ENCODE data around the gene HCRTR1. TPM values are rescaled to one million over a fixed set of nuclear protein-coding genes. Genes with fewer than 3 reads are reported as not detected.

Gene HCRTR1
- total and polyA plus RNA-seq, 2 experiments from 2014 or later: not detected

GRCh38 chr1:31669433-31669785, 51.9 kb downstream of the HCRTR1 start:
- Histone ChIP-seq H4K20me1 (ENCODE audit: insufficient read depth) (no peaks in the 10 kb centered on the region), H3K9ac (no peak overlapping the region), H3K4me3 (no peak overlapping the region), H2AFZ (no peak overlapping the region), H3K27ac (no peak overlapping the region), H3F3A (ENCODE audit: insufficient read depth) (no peaks in the 10 kb centered on the region), H3K4me1 (ENCODE audit: insufficient read depth) (no peaks in the 10 kb centered on the region), H3K4me2 (ENCODE audit: unreplicated experiment) (no peak overlapping the region), H3K36me3 (ENCODE audit: low read depth) (no peaks in the 10 kb centered on the region; the same call in 1 of the 2 replicates), H3K79me2 (ENCODE audit: insufficient read depth) (no peaks in the 10 kb centered on the region), H3K27me3 (replicated peaks; ENCODE audit: insufficient read depth) (no peaks in the 10 kb centered on the region), H3K9me3 (ENCODE audit: low read depth) (no peaks in the 10 kb centered on the region), H3K9me2 (ENCODE audit: insufficient read depth) (no peaks in the 10 kb centered on the region)
- in situ Hi-C loops (cut with MboI): loop anchor here (25.0 kb wide), 1 partner anchor 293 kb away; no protein-coding TSS in a partner anchor
- TF ChIP-seq EZH2phosphoT487 (IDR thresholded peaks at IDR 0.05; ENCODE audit: insufficient read depth, low read depth) (no peak), EZH2 (IDR thresholded peaks at IDR 0.05; ENCODE audit: insufficient read depth, poor library complexity, severe bottlenecking) (no peak)
- WGBS, 2 experiments (ENCODE audit: low coverage in 1 of 2, low lambda C conversion rate in 2 of 2, missing lambda C conversion rate in 2 of 2): 89 to 99% methylated on average over 7 of the region's 7 CpGs
- DNase-seq: no peak

GRCh38 chr1:31669786-31670592, 52.5 kb downstream of the HCRTR1 start:
- Histone ChIP-seq H2AFZ (no peak overlapping the region), H3K4me2 (ENCODE audit: unreplicated experiment) (no peak overlapping the region)

GRCh38 chr1:31670593-31670964, 53.1 kb downstream of the HCRTR1 start:
- H3K9me3 ChIP-seq (ENCODE audit: low read depth): no peaks in the 10 kb centered on the region
- no peaks in the 10 kb centered on the region for H3K4me1 ChIP-seq (ENCODE audit: insufficient read depth)
- H3K4me3 ChIP-seq: no peak overlapping the region
- H2AFZ ChIP-seq: no peak overlapping the region
- no peaks in the 10 kb centered on the region for H3K79me2 ChIP-seq (ENCODE audit: insufficient read depth)
- H3K4me2 ChIP-seq (ENCODE audit: unreplicated experiment): no peak overlapping the region
- H4K20me1 ChIP-seq (ENCODE audit: insufficient read depth): no peaks in the 10 kb centered on the region
- no peaks in the 10 kb centered on the region for H3K9me2 ChIP-seq (ENCODE audit: insufficient read depth)
- no peak overlapping the region for H3K9ac ChIP-seq
- no peaks in the 10 kb centered on the region for H3F3A ChIP-seq (ENCODE audit: insufficient read depth)
- no peak for TF ChIP-seq EZH2 (IDR thresholded peaks at IDR 0.05; ENCODE audit: insufficient read depth, poor library complexity, severe bottlenecking)
- TF ChIP-seq EZH2phosphoT487 (IDR thresholded peaks at IDR 0.05; ENCODE audit: insufficient read depth, low read depth): no peak
- 82 to 91% methylated on average over 6 of the region's 6 CpGs for WGBS, 2 experiments (ENCODE audit: low coverage in 1 of 2, low lambda C conversion rate in 2 of 2, missing lambda C conversion rate in 2 of 2)
- H3K27me3 ChIP-seq (replicated peaks; ENCODE audit: insufficient read depth): no peaks in the 10 kb centered on the region
- H3K27ac ChIP-seq: no peak overlapping the region
- DNase-seq: no peak
- H3K36me3 ChIP-seq (ENCODE audit: low read depth): no peaks in the 10 kb centered on the region; the same call in 1 of the 2 replicates
- in situ Hi-C loops (cut with MboI): loop anchor here (25.0 kb wide), 1 partner anchor 292 kb away; no protein-coding TSS in a partner anchor

More at GRCh38 chr1:31669786-31670592, 52.5 kb downstream of the HCRTR1 start:
- H3K9ac ChIP-seq: no peak overlapping the region
- no peaks in the 10 kb centered on the region for H3K79me2 ChIP-seq (ENCODE audit: insufficient read depth)
- H4K20me1 ChIP-seq (ENCODE audit: insufficient read depth): no peaks in the 10 kb centered on the region
- H3K36me3 ChIP-seq (ENCODE audit: low read depth): no peaks in the 10 kb centered on the region; the same call in 1 of the 2 replicates
- in situ Hi-C loops (cut with MboI): loop anchor here (25.0 kb wide), 1 partner anchor 292 kb away; no protein-coding TSS in a partner anchor
- TF ChIP-seq EZH2phosphoT487 (IDR thresholded peaks at IDR 0.05; ENCODE audit: insufficient read depth, low read depth) (no peak), EZH2 (IDR thresholded peaks at IDR 0.05; ENCODE audit: insufficient read depth, poor library complexity, severe bottlenecking) (no peak)
- H3K9me2 ChIP-seq (ENCODE audit: insufficient read depth): no peaks in the 10 kb centered on the region
- H3K9me3 ChIP-seq (ENCODE audit: low read depth): no peaks in the 10 kb centered on the region
- no peaks in the 10 kb centered on the region for H3K4me1 ChIP-seq (ENCODE audit: insufficient read depth)
- H3K27me3 ChIP-seq (replicated peaks; ENCODE audit: insufficient read depth): no peaks in the 10 kb centered on the region
- H3F3A ChIP-seq (ENCODE audit: insufficient read depth): no peaks in the 10 kb centered on the region
- H3K27ac ChIP-seq: no peak overlapping the region
- DNase-seq: no peak
- no peak overlapping the region for H3K4me3 ChIP-seq
- WGBS, 2 experiments (ENCODE audit: low coverage in 1 of 2, low lambda C conversion rate in 2 of 2, missing lambda C conversion rate in 2 of 2): 67 to 73% methylated on average over 27 to 30 of the region's 30 CpGs

- WGBS, 2 experiments (ENCODE audit: low coverage in 1 of 2, low lambda C conversion rate in 2 of 2, missing lambda C conversion rate in 2 of 2): 93 to 95% methylated on average over 10 to 11 of the region's 11 CpGs
- in situ Hi-C loops (cut with MboI): loop anchor here (25.0 kb wide), 1 partner anchor 291 kb away; no protein-coding TSS in a partner anchor
These were observed 53.7 kb downstream of the HCRTR1 start for GRCh38 chr1:31671147-31671546.

More at GRCh38 chr1:31671147-31671546, 53.7 kb downstream of the HCRTR1 start:
- Histone ChIP-seq H4K20me1 (ENCODE audit: insufficient read depth) (no peaks in the 10 kb centered on the region), H3K4me2 (ENCODE audit: unreplicated experiment) (no peak overlapping the region), H3K27ac (no peak overlapping the region), H3K9me2 (ENCODE audit: insufficient read depth) (no peaks in the 10 kb centered on the region), H3K36me3 (ENCODE audit: low read depth) (no peaks in the 10 kb centered on the region; the same call in 1 of the 2 replicates), H3F3A (ENCODE audit: insufficient read depth) (no peaks in the 10 kb centered on the region), H3K9ac (no peak overlapping the region), H3K27me3 (replicated peaks; ENCODE audit: insufficient read depth) (no peaks in the 10 kb centered on the region), H2AFZ (no peak overlapping the region), H3K4me1 (ENCODE audit: insufficient read depth) (no peaks in the 10 kb centered on the region), H3K4me3 (no peak overlapping the region), H3K79me2 (ENCODE audit: insufficient read depth) (no peaks in the 10 kb centered on the region), H3K9me3 (ENCODE audit: low read depth) (no peaks in the 10 kb centered on the region)
- no peak for TF ChIP-seq EZH2phosphoT487 (IDR thresholded peaks at IDR 0.05; ENCODE audit: insufficient read depth, low read depth)
- DNase-seq: no peak

All from GM23248 (cell line).